NCI-H510A (cell line): Measurements from ENCODE around the gene PFDN6.

Source experiments
- DNase-seq: peaks from one replicate; lab custom pipeline; 2025; lab: John Stamatoyannopoulos, UW

PFDN6 gene

GRCh38 chr6:33317419-33317668 is 27.9 kb downstream of the PFDN6 start:
- DNase-seq: peak; percentile 53

DNA sequence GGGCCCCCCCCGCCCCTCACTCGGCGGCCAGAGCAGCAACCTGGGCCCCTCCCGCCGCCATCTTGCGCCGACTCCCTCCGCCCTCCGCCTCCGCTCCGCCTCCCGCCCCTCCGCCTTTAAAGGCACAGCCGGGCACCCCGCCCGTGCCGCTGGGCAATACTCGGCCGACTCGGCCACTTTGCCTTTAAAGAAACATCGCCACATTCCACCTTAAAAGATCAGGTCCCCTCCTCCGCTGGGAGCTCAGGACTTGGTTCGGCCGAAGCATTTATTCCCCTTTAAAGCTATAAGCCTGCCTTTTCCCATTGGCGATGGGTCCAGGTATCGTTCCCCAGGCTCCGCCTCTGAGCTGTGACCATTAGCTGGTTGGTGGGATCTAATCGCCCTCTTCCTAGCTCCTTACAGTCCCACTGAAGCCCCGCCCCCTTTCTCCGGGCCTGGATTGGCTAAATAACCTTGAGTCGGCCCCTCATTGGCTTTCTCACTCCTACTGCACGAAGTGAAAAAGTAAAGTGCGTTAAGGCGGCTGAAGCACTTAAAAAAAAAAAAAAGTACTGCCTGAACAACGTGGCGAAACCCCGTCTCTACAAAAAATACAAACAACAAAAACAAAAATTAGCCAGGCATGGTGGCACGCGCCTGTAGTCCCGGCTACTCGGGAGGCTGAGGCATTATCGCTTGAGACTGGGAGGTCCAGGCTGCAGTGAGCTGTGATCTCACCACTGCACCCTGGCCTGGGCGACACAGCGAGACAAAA is 28.4 kb downstream of the PFDN6 start, which contains the start of gene ZBTB22:
TSS of gene ZBTB22 (minus strand) at position 76 of the 757 bp plus-strand sequence. CDS start 828 bp downstream, outside the sequence.
- DNase-seq: peak; percentile 99

DNA sequence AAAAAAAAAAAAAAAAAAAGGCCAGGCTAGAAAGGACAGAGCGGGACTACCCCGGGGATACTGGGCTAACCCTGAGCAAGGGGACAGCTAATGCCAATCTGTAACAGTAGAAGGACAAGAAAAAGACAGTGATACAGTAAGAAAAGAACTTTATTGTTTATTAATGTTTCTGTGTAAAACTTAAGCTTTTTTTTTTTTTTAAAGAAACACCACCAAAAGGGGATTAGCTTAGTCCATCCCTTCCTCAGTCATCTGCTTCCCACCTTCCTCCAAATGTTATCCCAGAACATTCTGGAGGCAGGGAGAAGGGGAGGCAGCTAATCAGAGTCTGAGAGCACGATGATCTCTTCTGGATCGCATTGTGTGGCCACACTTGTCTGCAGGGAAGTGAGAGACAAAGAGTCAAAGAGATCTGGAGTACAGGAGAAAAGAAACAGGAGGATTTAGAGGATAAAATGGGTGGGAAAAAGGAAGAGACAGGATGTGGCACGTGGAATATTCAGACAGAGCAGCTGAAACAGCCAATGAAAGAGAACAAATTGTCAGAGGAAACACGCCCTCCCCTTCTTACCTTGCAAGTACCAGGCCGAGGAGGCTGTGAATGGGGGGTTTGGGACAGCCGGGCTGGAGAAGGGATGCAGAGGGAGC is 29.1 kb downstream of the PFDN6 start:
- DNase-seq: no peak

- no peak for DNase-seq
Measured at GRCh38 chr6:33319939-33320314, 30.5 kb downstream of the PFDN6 start.

GRCh38 chr6:33320315-33321181 is 31.1 kb downstream of the PFDN6 start:
- peak; percentile 44 for DNase-seq

DNA sequence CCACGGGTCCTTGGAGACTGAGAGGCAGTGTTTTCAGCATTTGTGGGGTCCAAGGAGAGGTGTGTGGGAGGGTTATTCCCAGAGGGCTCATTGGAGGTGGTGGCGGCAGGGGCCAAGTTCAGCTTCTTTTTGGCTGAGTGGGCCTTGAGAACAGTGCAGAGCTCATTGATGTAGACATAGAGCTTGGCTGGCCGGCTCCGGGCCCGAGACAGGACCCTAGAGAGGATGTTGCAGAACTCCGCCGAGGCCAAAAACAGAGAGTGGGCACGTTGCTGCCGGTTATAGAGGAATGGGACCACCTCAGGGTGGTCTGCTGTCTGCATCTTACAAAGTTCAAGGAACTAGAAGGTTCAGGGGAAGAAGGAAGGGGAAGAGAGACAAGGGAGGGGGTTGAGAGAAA is 31.8 kb downstream of the PFDN6 start:
- DNase-seq: no peak

DNA sequence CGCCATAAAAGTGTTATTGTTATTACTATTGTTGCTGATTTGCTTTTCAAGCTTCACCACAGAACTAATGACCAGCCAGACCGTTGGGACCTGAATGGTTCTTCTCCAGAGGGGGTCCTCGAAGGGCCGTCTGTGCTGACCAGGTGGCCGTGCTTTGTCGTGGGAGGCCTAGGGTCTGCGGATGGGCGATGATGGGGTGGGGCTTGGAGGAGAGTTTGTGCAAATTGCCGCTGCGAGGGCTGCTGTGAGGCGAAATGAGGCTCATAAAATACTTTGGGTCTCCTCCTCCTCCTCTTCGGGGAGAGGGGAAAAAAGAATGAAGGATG is 34.2 kb downstream of the PFDN6 start:
- DNase-seq: no peak

DNA sequence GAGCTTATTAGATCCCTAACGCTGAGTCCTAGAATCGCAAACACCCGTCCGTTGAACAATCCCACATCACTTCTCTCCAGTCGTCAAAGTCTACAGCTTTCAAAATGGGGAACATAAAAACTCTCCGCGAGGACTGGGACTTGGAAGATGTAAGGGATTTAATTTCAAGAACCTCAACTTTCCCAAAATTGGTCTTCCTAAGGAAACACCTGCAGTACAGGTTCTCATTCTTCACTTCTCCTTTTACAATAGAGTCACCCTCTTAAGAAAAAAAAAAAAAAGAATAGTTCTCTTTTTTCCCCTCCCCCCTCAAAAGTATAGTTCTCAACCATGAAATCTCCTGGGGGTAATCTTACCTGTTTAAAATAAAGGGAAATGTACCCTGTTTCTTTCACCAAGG is 34.7 kb downstream of the PFDN6 start:
- no peak for DNase-seq

- no peak for DNase-seq
Measured at GRCh38 chr6:33329058-33329457, 39.7 kb downstream of the PFDN6 start.

GRCh38 chr6:33330736-33331135 is 41.3 kb downstream of the PFDN6 start:
- DNase-seq: no peak

- no peak for DNase-seq
Measured at GRCh38 chr6:33333666-33334065, 44.3 kb downstream of the PFDN6 start.

- no peak for DNase-seq
Measured at GRCh38 chr6:33335916-33336315, 46.5 kb downstream of the PFDN6 start.

GRCh38 chr6:33336495-33336894 is 47.1 kb downstream of the PFDN6 start:
- DNase-seq: no peak

- DNase-seq: no peak
Measured at GRCh38 chr6:33339193-33339592, 49.8 kb downstream of the PFDN6 start.
